DND-41 (cell line): ENCODE data around the gene PRRT2.

ENCODE experiments used
- ATAC-seq: fragments of 200-7000 bp; cut with Tn5 transposase; 3 replicates; pipeline ENCODE4 v1.9.1; 2021; ENCODE audit warnings: low read depth; ENCODE audit not compliant: insufficient read depth
- DNase-seq: peaks from one replicate; pipeline ENCODE4 v3.0.0-alpha.2; 2020
- H2AFZ ChIP-seq: 2 replicates; pipeline ENCODE4 v1.6.0; 2012; ENCODE audit warnings: low read depth, low read length
- H3K27ac ChIP-seq: 2 replicates; pipeline ENCODE4 v1.5.1; 2012; ENCODE audit warnings: low read length, inconsistent platforms
- H3K27me3 ChIP-seq: fragments of 200-600 bp; sonication (generic); 2 replicates; pipeline ENCODE4 v1.6.0; 2012; ENCODE audit warnings: low read length, mild to moderate bottlenecking, inconsistent platforms; ENCODE audit not compliant: insufficient read depth, poor library complexity
- H3K36me3 ChIP-seq: 2 replicates; pipeline ENCODE4 v1.5.1; 2012; ENCODE audit warnings: low read length, inconsistent platforms; ENCODE audit not compliant: insufficient read depth
- H3K4me1 ChIP-seq: 2 replicates; pipeline ENCODE4 v1.5.1; 2012; ENCODE audit warnings: mild to moderate bottlenecking, low read length; ENCODE audit not compliant: insufficient read depth
- H3K4me2 ChIP-seq: 2 replicates; pipeline ENCODE4 v1.6.0; 2012; ENCODE audit warnings: mild to moderate bottlenecking, moderate library complexity, low read length, inconsistent platforms; ENCODE audit not compliant: insufficient read depth
- H3K4me3 ChIP-seq, 2 experiments: fragments of 200-600 bp in 1 of 2; shearing (Covaris generic) in 1 of 2; 2 replicates each; pipeline ENCODE4 v1.5.1; 2012 to 2016; ENCODE audit warnings: inconsistent platforms in 2 of 2, low read length in 2 of 2, mild to moderate bottlenecking in 2 of 2, low read depth in 1 of 2, moderate library complexity in 1 of 2
- H3K79me2 ChIP-seq: 2 replicates; pipeline ENCODE4 v1.6.0; 2012; ENCODE audit warnings: low read length, inconsistent platforms; ENCODE audit not compliant: insufficient read depth
- H3K9ac ChIP-seq: 2 replicates; pipeline ENCODE4 v1.6.0; 2012; ENCODE audit warnings: low read depth, mild to moderate bottlenecking, inconsistent platforms, low read length, moderate library complexity
- H3K9me3 ChIP-seq: 2 replicates; pipeline ENCODE4 v1.5.1; 2012; ENCODE audit warnings: low read length, moderate library complexity, mild to moderate bottlenecking, inconsistent platforms; ENCODE audit not compliant: insufficient read depth, severe bottlenecking
- H4K20me1 ChIP-seq: 2 replicates; pipeline ENCODE4 v1.6.0; 2012; ENCODE audit warnings: low read length; ENCODE audit not compliant: insufficient read depth
- EZH2 ChIP-seq: IDR thresholded peaks from 3 replicates; pipeline ENCODE4 v1.6.1; 2012; ENCODE audit warnings: borderline replicate concordance, low read depth, mild to moderate bottlenecking, moderate library complexity, low read length, inconsistent platforms; ENCODE audit not compliant: severe bottlenecking
- TF ChIP-seq, protein P1 (sequence below): IDR thresholded peaks from 2 replicates; pipeline ENCODE4 v1.5.1; 2012; ENCODE audit warnings: borderline replicate concordance, low read length, moderate library complexity, mild to moderate bottlenecking; ENCODE audit not compliant: poor library complexity, severe bottlenecking; ENCODE audit errors: extremely low read depth

The PRRT2 gene

DNA sequence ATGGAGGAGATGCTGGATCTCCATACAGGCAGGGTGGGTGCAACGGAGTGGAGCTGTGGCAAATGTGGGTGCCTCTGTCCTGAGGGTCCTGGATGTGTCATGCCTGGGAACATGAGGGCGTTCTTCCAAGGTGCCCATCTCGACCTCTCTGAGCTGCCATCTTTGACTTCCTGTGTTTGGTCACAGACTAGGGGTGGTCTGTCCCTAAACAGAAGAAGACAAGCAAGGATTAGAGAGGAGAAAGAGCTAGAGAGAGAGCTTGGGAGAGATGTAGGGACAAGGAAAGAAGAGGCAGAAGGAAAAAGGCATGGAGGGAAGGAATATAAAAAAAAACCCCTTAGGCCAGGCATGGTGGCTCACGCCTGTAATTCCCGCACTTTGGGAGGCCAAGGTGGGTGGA lies 37.3 kb upstream of the PRRT2 start:
- TF ChIP-seq, protein P1, sequence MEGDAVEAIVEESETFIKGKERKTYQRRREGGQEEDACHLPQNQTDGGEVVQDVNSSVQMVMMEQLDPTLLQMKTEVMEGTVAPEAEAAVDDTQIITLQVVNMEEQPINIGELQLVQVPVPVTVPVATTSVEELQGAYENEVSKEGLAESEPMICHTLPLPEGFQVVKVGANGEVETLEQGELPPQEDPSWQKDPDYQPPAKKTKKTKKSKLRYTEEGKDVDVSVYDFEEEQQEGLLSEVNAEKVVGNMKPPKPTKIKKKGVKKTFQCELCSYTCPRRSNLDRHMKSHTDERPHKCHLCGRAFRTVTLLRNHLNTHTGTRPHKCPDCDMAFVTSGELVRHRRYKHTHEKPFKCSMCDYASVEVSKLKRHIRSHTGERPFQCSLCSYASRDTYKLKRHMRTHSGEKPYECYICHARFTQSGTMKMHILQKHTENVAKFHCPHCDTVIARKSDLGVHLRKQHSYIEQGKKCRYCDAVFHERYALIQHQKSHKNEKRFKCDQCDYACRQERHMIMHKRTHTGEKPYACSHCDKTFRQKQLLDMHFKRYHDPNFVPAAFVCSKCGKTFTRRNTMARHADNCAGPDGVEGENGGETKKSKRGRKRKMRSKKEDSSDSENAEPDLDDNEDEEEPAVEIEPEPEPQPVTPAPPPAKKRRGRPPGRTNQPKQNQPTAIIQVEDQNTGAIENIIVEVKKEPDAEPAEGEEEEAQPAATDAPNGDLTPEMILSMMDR, result no peak
- no peak for TF ChIP-seq EZH2
- Histone ChIP-seq H3K79me2 (no peaks in the 10 kb centered on the region), H3K36me3 (no peaks in the 10 kb centered on the region), H4K20me1 (no peaks in the 10 kb centered on the region), H3K4me2 (no peak overlapping the region), H3K9ac (no peak overlapping the region), H3K9me3 (no peaks in the 10 kb centered on the region), H3K4me1 (no peaks in the 10 kb centered on the region), H3K27me3 (no peaks in the 10 kb centered on the region), H3K4me3 (no peak overlapping the region), H3K27ac (no peak overlapping the region), H2AFZ (no peak overlapping the region)
- no peak for ATAC-seq
- DNase-seq, result no peak

DNA sequence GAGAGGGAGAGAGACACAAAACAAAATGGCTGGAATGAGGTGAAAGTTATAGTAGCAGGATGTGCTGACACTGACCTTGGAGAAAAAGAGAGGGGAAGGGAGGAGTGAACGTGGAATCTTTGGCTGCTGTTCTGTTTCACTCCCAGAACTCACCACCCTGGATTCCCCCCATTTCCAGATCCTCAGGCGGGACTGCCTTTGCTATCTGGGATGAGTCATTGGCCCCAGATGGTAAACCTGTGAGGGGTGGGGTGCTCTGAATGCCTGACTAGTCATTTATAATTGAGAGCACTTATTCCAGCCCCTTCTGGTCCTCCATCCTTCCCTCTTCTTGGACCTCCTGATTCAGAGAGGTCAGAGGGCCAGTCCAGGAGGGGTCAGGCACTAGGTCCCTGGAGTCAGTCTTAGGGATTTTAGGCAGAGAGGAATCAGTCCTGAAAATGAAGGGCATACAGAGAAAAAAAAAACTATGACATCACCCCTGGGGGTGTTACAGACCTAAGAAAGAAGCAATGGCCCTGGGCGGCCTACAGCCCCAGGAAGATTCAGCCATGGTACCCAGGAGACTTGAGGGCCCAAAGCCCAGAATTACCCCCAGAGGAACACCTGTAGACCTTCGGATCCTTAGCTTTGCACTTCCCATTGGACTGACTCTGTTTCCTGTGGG lies 36.1 kb upstream of the PRRT2 start:
- H2AFZ ChIP-seq, result no peak overlapping the region

DNA sequence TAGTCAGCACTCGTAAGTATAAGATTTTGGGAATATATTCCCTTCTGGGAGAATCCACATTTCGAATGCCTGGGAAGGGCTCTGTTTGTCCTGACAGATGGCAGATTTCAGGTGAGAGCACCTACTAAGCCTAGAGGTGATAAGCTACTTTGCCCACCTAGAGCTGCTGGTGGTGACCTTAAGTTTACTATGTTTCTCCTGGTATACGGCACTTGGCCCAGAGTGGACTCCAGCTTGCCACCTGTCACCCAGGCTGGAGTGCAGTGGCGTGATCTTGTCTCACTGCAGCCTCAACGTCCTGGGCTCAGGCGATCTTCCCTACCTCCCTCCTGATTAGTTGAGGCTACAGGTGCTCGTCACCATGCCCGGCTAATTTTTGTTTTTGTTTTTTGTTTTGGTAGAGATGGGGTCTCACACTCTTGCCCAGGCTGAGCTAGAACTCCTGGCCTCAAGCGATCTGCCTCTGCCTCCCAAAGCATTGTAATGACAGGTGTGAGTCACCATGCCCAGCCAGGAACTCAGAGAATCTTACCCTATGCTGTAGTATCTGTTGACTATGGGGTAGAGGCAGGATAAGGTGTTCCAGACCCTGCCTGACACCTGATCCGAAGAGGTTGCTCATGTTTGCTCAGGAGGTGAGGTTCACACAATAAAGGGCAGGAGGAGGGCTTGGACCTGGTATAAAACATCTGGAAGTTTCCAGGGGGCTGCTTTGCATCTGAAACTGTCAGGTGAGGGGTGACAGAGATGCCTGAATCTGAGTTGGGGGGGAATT lies 34.2 kb upstream of the PRRT2 start, which contains the start of gene ZG16:
ZG16 (plus strand) TSS at position 681 of the 775 bp plus-strand sequence. CDS start 1,011 bp downstream, outside the sequence.
- no peaks in the 10 kb centered on the region for H3K4me1 ChIP-seq
- H3K27ac ChIP-seq, result no peak within 1 kb of the TSS
- H3K9ac ChIP-seq, result no peak within 1 kb of the TSS
- no peaks in the 10 kb centered on the region for H3K27me3 ChIP-seq
- no peak for DNase-seq
- TF ChIP-seq, protein P1, result no peak
- no peak for TF ChIP-seq EZH2
- no peak within 1 kb of the TSS for H3K4me3 ChIP-seq
- no peak within 1 kb of the TSS for H3K4me2 ChIP-seq
- no peaks in the 10 kb centered on the region for H3K36me3 ChIP-seq
- H3K9me3 ChIP-seq, result no peaks in the 10 kb centered on the region
- no peaks in the 10 kb centered on the region for H3K79me2 ChIP-seq
- ATAC-seq, result no peak
- H2AFZ ChIP-seq, result no peak within 1 kb of the TSS
- H4K20me1 ChIP-seq, result no peaks in the 10 kb centered on the region

More for the DNA sequence above, 36.1 kb upstream of the PRRT2 start:
- Histone ChIP-seq H3K9me3 (no peaks in the 10 kb centered on the region), H3K27me3 (no peaks in the 10 kb centered on the region), H3K4me1 (no peaks in the 10 kb centered on the region), H3K4me3 (no peak overlapping the region), H3K9ac (no peak overlapping the region), H3K36me3 (no peaks in the 10 kb centered on the region), H3K79me2 (no peaks in the 10 kb centered on the region), H4K20me1 (no peaks in the 10 kb centered on the region), H3K27ac (no peak overlapping the region), H3K4me2 (no peak overlapping the region)
- TF ChIP-seq EZH2, result no peak
- TF ChIP-seq, protein P1, result no peak
- ATAC-seq, result no peak
- DNase-seq, result no peak
